Activated naive CD8-positive, alpha-beta T cell treated with anti-CD3 and anti-CD28 coated beads, Interleukin-2, amount 10 ng/mL, durations not matched to agents 7 days and 5 days (primary cell): ENCODE results near the gene MAP1LC3A. TPM values are rescaled to one million over a fixed set of nuclear protein-coding genes. Genes with fewer than 3 reads are reported as not detected.

ENCODE experiments used
- ATAC-seq: fragments of 150-1000 bp; cut with Tn5 transposase; one replicate; pipeline ENCODE4 v1.10.0; 2021; ENCODE audit warnings: low read depth, moderate library complexity
- POLR2A ChIA-PET: fragments of 350-600 bp; sonication (Branson Sonifier 250); formaldehyde crosslinking; loops from one replicate; lab custom pipeline; 2021; ENCODE audit warnings: antibody characterized with exemption; lab: Charles Lee
- DNase-seq: peaks from one replicate; pipeline ENCODE4 v3.0.0; 2021
- H3K27ac Mint-ChIP-seq: one replicate; pipeline ENCODE4 v1.8.0; 2022; ENCODE audit warnings: mild to moderate bottlenecking, mixed read lengths
- H3K27me3 Mint-ChIP-seq: one replicate; pipeline ENCODE4 v1.8.0; 2022; ENCODE audit warnings: mild to moderate bottlenecking, moderate library complexity, mixed read lengths
- H3K36me3 Mint-ChIP-seq: one replicate; pipeline ENCODE4 v1.8.0; 2021; ENCODE audit warnings: mild to moderate bottlenecking, mixed read lengths
- H3K4me1 Mint-ChIP-seq: one replicate; pipeline ENCODE4 v1.8.0; 2021; ENCODE audit warnings: mixed read lengths
- H3K4me3 Mint-ChIP-seq: one replicate; pipeline ENCODE4 v1.8.0; 2022; ENCODE audit warnings: mild to moderate bottlenecking, moderate library complexity, mixed read lengths
- H3K9me3 Mint-ChIP-seq: one replicate; pipeline ENCODE4 v1.8.0; 2021; ENCODE audit warnings: mixed read lengths
- total RNA-seq, 2 experiments: library from RNA; stranded (reverse); gene quantifications; one replicate each; pipeline ENCODE4 v1.2.3, GENCODE V29; 2021

Gene MAP1LC3A
- total RNA-seq, 2 experiments from 2014 or later, result 0.99 to 1.9 TPM

DNA sequence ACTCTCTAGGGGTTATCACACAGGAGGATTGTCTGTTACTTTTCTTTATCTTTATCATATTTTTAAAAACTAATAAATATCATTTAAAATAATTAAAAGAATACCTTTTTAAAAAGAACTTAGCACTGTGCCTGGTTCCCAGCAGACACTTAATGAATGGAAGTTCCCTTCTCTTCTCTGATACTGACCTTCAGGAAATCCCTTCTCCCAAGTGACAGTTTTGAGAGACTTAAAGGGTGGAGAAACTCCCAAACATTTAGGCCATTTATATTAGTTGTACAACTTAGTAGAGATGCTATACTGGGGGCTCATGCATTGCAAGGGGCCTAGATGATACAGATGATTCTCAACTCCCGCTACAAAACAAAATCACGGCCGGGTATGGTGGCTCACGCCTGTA is 18.5 kb downstream of the MAP1LC3A start:
- peaks cover 8% of the 10 kb centered on the region for H3K36me3 Mint-ChIP-seq
- H3K9me3 Mint-ChIP-seq, result no peaks in the 10 kb centered on the region
- H3K27me3 Mint-ChIP-seq, result no peaks in the 10 kb centered on the region
- no peak overlapping the region for H3K27ac Mint-ChIP-seq
- ATAC-seq, result no peak
- no peak for DNase-seq
- peaks cover 14% of the 10 kb centered on the region for H3K4me1 Mint-ChIP-seq
- no peak overlapping the region for H3K4me3 Mint-ChIP-seq
- POLR2A ChIA-PET, result no interaction called here

DNA sequence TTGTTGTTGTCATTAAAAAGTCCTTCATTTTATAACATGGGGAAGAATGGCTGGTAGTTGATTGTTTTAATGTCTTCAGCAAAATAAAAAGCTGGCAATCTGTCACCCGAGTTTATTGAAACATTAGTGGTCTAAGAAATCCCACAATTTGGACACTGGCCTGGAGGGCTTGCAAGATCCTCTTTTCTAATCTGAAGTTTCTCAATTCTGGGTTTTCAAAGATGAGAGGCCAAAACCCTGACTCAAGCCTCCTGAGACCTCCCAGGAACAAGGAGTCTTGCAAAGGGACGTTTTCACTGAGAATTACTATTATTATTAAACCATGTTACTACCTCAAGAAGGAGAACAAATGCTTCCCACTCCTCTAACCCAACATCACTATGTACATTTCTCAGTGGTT is 19.5 kb downstream of the MAP1LC3A start:
- POLR2A ChIA-PET, result no interaction called here
- Mint-ChIP-seq H3K27ac (peak overlapping the region; percentile 52), H3K4me3 (no peak overlapping the region), H3K27me3 (no peaks in the 10 kb centered on the region), H3K4me1 (peaks cover 18% of the 10 kb centered on the region), H3K36me3 (peaks cover 8% of the 10 kb centered on the region), H3K9me3 (no peaks in the 10 kb centered on the region)
- DNase-seq (no peak), ATAC-seq (no peak)

- DNase-seq, result no peak
- Mint-ChIP-seq H3K27me3 (no peaks in the 10 kb centered on the region), H3K36me3 (peaks cover 6% of the 10 kb centered on the region), H3K27ac (peak overlapping the region; percentile 52), H3K4me1 (peaks cover 18% of the 10 kb centered on the region), H3K4me3 (no peak overlapping the region), H3K9me3 (no peaks in the 10 kb centered on the region)
- ATAC-seq, result no peak
- POLR2A ChIA-PET, result no interaction called here
These were observed 20.0 kb downstream of the MAP1LC3A start for GRCh38 chr20:34578521-34578920.

DNA sequence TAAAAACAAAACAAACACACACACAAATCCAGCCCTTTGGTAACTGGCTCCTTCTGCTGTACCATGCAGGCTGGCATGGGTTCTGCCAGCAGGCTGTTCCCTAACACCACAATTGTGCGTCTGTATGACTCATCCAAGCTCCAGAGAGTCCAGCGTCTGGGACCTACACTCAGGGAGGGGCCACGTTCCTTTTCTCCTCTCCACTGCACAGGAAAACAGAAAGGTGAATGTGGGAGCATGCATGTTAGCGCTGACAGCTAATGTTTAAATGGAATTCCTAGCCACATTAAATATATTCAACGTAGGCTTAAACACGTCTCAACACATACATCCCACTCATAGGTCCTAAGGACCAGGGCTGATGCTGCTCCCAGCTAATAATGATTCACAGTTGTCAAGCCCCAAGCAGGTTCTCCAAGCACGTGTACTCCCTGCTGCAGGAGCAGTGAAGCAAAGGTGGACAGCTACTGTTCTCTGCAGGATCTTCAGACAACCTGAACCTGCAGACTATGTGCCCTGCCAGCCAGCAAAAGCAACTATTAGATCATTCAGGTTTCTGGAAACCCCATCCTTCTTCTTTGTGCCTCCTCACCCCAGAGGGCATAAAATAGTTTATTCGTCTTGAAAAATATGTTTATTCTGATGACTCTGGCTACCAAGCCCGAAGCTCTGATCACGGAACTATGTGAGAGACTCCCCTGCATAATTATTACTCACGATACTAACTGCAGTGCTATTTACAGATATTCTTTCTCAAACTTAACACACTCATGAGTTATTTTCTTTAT is 20.9 kb downstream of the MAP1LC3A start:
- no peak overlapping the region for H3K4me3 Mint-ChIP-seq
- peaks cover 6% of the 10 kb centered on the region for H3K36me3 Mint-ChIP-seq
- H3K4me1 Mint-ChIP-seq, result peaks cover 18% of the 10 kb centered on the region
- H3K27me3 Mint-ChIP-seq, result no peaks in the 10 kb centered on the region
- DNase-seq, result no peak
- POLR2A ChIA-PET, result interaction anchor here (0.5 kb wide), 1 partner anchor 1260 kb away, joined by 4 read pairs; no protein-coding TSS in a partner anchor
- H3K27ac Mint-ChIP-seq, result no peak overlapping the region
- no peaks in the 10 kb centered on the region for H3K9me3 Mint-ChIP-seq
- no peak for ATAC-seq

DNA sequence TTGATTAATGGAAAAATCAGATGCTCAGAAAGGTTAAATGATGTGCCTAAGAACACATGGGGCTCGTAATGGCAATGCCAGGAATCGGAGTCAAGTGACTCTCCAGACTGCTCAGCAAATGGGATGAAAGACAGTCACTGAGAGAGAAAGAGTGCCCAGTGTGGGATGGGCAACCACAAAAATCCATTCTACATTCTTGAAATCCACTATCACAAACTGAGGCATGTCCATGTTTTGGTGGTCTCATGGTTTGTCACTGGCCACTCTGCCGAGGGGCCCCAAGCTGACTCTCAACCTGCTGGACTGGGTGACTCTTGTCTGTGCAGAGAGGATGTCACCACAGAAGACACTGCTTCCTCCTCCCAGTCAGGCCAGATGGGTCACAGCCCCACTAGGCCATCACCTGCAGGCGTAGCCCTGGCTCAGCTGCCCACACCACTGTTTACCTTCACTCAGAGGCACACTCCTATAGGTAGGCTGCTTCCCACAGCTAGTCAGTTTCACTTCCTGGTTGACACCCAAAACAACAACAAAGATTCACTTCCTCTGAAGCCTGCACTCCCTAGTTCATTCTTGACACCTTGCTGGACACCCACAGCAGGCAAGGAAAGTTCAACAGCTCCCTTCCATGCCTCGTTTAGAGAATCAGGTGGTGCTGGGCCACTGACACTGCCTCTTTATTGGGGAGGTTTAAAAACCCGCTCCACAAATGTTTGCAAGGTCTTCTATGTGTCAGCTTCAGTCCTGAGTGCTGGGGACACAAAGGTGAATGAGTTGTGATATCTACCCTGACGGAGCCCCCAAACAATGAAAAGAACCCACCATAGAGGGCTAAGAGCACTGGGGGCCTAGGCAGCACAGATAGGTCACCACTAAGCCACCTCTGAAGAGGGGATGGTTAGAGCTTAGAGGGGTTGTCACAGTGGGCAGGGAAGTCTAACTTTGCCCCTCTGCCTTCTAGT is 21.7 kb downstream of the MAP1LC3A start:
- DNase-seq (no peak), ATAC-seq (peak; percentile 78)
- H3K4me3 Mint-ChIP-seq, result peak overlapping the region; percentile 30
- H3K4me1 Mint-ChIP-seq, result peaks cover 18% of the 10 kb centered on the region
- POLR2A ChIA-PET, result interaction anchor here (0.5 kb wide), 1 partner anchor 1259 kb away, joined by 4 read pairs; no protein-coding TSS in a partner anchor
- peaks cover 5% of the 10 kb centered on the region for H3K36me3 Mint-ChIP-seq
- no peaks in the 10 kb centered on the region for H3K9me3 Mint-ChIP-seq
- H3K27me3 Mint-ChIP-seq, result no peaks in the 10 kb centered on the region
- peak overlapping the region; percentile 84 for H3K27ac Mint-ChIP-seq

DNA sequence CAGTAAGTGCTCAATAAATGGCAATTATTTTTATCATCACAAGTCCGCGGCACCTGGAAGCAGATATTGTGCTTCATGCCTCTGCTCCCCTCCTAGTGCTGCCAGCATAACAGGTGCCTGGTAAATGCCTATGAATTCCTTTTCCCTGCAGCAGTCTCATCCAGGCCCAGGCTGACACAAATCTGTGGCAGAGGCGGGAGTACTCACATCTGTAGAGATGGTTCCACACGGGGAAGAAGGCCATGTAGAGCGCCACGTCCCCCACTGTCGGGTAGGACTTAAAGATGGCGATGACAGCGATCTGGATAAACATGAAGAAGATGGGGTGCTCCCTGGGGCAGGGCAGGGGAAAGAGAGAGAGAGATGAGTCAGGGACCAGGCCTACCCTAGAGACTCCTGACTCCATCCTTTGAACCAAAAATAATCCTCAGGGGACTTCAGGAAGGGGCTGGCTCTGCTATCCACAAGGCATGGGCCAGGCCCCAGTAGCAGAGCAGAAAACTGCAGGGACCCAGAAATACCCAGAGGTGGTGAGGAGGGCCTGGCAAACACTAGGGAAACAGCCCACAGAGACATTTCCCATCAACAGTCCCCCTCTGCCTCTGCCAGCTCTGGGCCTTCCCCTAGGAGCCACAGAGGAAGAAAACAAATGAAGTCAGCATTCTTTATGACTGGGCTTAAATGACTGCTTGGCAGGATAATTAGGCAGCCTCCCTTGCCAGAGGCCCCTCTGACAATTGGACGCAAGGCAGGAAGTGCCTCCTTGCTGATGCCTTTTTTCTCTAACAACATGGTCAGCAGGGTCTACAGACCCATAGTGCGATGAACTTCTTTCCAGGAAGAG is 23.0 kb downstream of the MAP1LC3A start:
- POLR2A ChIA-PET, result no interaction called here
- Mint-ChIP-seq H3K9me3 (no peaks in the 10 kb centered on the region), H3K4me1 (peaks cover 18% of the 10 kb centered on the region), H3K27me3 (no peaks in the 10 kb centered on the region), H3K27ac (peak overlapping the region; percentile 45), H3K4me3 (no peak overlapping the region), H3K36me3 (peaks cover 5% of the 10 kb centered on the region)
- ATAC-seq (no peak), DNase-seq (no peak)

DNA sequence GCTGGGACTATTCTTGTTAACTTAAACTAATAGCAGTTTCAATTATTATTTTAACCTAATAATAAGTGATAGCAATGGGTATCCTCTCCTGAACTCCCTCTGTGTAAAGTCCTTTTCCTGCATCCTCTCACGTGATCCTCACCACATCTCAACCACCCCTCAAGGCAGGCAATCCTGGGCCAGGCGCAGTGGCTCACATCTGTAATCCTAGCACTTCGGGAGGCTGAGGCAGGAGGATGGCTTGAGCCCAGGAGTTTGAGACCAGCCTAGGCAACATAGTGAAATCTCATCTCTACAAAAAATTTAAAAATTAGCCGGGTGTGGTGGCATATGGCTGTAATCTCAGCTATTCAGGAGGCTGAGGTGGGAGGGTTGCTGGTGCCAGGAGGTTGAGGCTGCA is 23.7 kb downstream of the MAP1LC3A start:
- peaks cover 5% of the 10 kb centered on the region for H3K36me3 Mint-ChIP-seq

DNA sequence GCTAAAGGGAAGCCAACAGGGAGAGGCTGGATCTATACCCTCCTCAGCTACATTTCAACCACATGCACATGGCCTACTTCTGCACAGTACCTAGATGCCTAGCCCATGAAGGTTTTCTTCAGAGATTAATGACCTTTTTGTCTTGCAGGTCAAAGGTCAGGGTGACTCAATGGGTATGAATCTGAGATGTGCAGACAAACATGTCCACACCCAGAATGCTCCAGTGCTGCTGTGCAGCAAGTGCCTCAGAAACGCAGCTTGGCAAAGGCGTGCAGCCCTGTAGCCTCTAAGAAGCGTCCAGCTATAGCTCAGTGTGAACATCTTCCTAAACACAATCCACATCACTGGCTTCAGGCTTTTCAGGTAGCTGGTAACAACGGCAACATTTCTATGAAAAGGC is 24.4 kb downstream of the MAP1LC3A start:
- DNase-seq (no peak), ATAC-seq (no peak)
- POLR2A ChIA-PET, result no interaction called here
- Mint-ChIP-seq H3K27me3 (no peaks in the 10 kb centered on the region), H3K4me3 (no peak overlapping the region), H3K9me3 (no peaks in the 10 kb centered on the region), H3K27ac (no peak overlapping the region), H3K36me3 (peaks cover 7% of the 10 kb centered on the region), H3K4me1 (peaks cover 18% of the 10 kb centered on the region)

More for the DNA sequence above, 23.7 kb downstream of the MAP1LC3A start:
- H3K4me1 Mint-ChIP-seq, result peaks cover 18% of the 10 kb centered on the region
- H3K27ac Mint-ChIP-seq, result peak overlapping the region; percentile 25
- H3K9me3 Mint-ChIP-seq, result no peaks in the 10 kb centered on the region
- H3K27me3 Mint-ChIP-seq, result no peaks in the 10 kb centered on the region
- DNase-seq, result no peak
- POLR2A ChIA-PET, result no interaction called here
- no peak overlapping the region for H3K4me3 Mint-ChIP-seq
- ATAC-seq, result no peak

- Mint-ChIP-seq H3K27ac (no peak overlapping the region), H3K27me3 (no peaks in the 10 kb centered on the region), H3K36me3 (peaks cover 7% of the 10 kb centered on the region), H3K9me3 (no peaks in the 10 kb centered on the region), H3K4me1 (peaks cover 18% of the 10 kb centered on the region), H3K4me3 (no peak overlapping the region)
- DNase-seq (no peak), ATAC-seq (no peak)
- POLR2A ChIA-PET, result no interaction called here
These were observed 25.0 kb downstream of the MAP1LC3A start for GRCh38 chr20:34583544-34583943.

DNA sequence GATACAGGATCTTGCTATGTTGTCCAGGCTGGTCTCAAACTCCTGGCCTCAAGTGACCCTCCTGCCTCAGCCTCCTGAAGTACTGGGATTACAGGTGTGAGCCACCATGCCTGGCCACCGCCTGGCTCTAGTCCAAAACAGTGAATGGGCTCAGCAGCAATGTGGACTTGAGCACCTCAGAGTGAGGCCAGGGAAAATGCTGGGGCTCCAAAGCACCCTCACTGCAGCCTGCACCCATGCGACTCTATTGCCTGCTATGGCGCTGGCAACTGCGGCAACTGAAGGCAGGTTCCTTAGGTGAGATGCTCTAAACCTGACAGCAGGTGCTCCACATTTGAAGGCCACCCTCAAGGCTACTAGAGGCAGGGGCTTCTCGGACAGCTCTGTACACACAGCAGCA is 26.5 kb downstream of the MAP1LC3A start:
- H3K4me1 Mint-ChIP-seq, result peaks cover 13% of the 10 kb centered on the region
- no peaks in the 10 kb centered on the region for H3K27me3 Mint-ChIP-seq
- no peaks in the 10 kb centered on the region for H3K9me3 Mint-ChIP-seq
- no peak overlapping the region for H3K27ac Mint-ChIP-seq
- no peak for DNase-seq
- H3K36me3 Mint-ChIP-seq, result peaks cover 7% of the 10 kb centered on the region
- POLR2A ChIA-PET, result interaction anchor here (0.6 kb wide), 1 partner anchor 895 kb away, joined by 3 read pairs; no protein-coding TSS in a partner anchor
- no peak for ATAC-seq
- H3K4me3 Mint-ChIP-seq, result no peak overlapping the region

GRCh38 chr20:34586488-34587163 is 28.1 kb downstream of the MAP1LC3A start:
- H3K4me1 Mint-ChIP-seq, result peaks cover 6% of the 10 kb centered on the region
- peaks cover 3% of the 10 kb centered on the region for H3K36me3 Mint-ChIP-seq
- H3K27me3 Mint-ChIP-seq, result no peaks in the 10 kb centered on the region
- H3K9me3 Mint-ChIP-seq, result no peaks in the 10 kb centered on the region
- DNase-seq (no peak), ATAC-seq (no peak)
- no peak overlapping the region for H3K4me3 Mint-ChIP-seq
- POLR2A ChIA-PET, result no interaction called here
- H3K27ac Mint-ChIP-seq, result no peak overlapping the region

DNA sequence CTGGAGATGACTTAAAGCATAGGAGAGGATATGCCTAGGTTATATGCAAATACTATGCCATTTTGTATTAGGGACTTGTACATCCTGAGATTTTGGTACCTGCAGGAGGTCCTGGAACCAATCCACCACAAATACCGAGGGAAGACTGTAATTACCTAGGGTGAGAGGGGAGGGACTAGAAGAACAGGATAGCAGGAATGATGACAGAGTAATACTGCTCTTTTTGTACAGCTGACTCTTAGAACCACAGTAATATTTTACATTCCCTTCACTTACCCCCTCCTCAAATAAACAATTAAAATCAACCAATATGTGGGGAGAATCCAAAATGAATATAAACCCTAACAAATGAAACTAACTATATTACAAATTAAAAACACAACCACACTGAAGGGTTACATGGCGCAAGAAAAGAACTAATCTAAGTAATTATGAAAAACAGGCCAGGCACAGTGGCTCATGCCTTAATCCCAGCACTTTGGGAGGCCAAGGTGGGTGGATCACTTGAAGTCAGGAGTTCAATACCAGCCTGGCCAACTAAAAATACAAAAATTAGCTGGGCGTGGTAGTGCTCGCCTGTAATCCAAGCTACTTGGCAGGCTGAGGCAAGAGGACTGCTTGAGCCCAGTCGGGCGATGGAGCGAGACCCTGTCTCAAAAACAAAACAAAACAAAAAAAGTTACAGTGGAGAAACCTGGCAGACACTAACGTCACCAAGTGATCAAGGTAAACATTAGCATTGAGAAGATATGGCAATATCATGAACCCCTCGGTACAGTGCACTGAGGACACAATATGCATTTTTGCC is 37.1 kb downstream of the MAP1LC3A start:
- POLR2A ChIA-PET, result no interaction called here
- no peak for DNase-seq
- Mint-ChIP-seq H3K4me1 (no peaks in the 10 kb centered on the region), H3K27ac (no peak overlapping the region), H3K36me3 (peaks cover 1% of the 10 kb centered on the region), H3K9me3 (no peaks in the 10 kb centered on the region), H3K27me3 (no peaks in the 10 kb centered on the region), H3K4me3 (no peak overlapping the region)
- no peak for ATAC-seq
